PC-9 (cell line): ENCODE measurements around the gene ETNK1.

Source experiments
- CTCF ChIP-seq: fragments of 200-600 bp; sonication (generic); conservative IDR thresholded peaks from 2 replicates; pipeline ENCODE4 v1.6.1; 2017; ENCODE audit warnings: mixed run types, antibody characterized with exemption, mild to moderate bottlenecking, moderate library complexity
- EZH2 ChIP-seq: fragments of 200-600 bp; sonication (generic); IDR thresholded peaks from 2 replicates; pipeline ENCODE4 v1.8.0; 2017; ENCODE audit warnings: antibody characterized with exemption, low read depth

- TF ChIP-seq CTCF (no peak), EZH2 (no peak)
These were observed 857 bp downstream of the ETNK1 start for GRCh38 chr12:22625762-22626294.
